CD4-positive, alpha-beta memory T cell (primary cell): ENCODE results near the gene TEP1. TPM values are rescaled to one million over a fixed set of nuclear protein-coding genes. Genes with fewer than 3 reads are reported as not detected.
A peak's percentile ranks its signal among the peaks of the same experiment; 100 is the strongest.

Experiments used
- CTCF ChIA-PET: fragments of 350-600 bp; sonication (Branson Sonifier 250); formaldehyde crosslinking; loops from one replicate; lab custom pipeline; 2021; ENCODE audit warnings: inconsistent platforms; ENCODE audit not compliant: partially characterized antibody; lab: Charles Lee
- POLR2A ChIA-PET: fragments of 350-600 bp; sonication (Branson Sonifier 250); formaldehyde crosslinking; loops from one replicate; lab custom pipeline; 2021; ENCODE audit not compliant: partially characterized antibody; lab: Charles Lee
- DNase-seq, 5 donors: peaks; one replicate each; pipeline versions ENCODE4 v3.0.0 to v3.0.0-alpha.2; 2020 to 2022; ENCODE audit warnings: mixed read lengths in 1 of 5
- H3K27ac ChIP-seq: one replicate; pipeline ENCODE4 v1.7.0; 2013; ENCODE audit warnings: low read depth, low read length
- H3K27me3 ChIP-seq: 2 replicates; pipeline ENCODE4 v1.7.0; 2013; ENCODE audit warnings: mild to moderate bottlenecking, low read length, moderate library complexity; ENCODE audit not compliant: insufficient read depth
- H3K36me3 ChIP-seq: 2 replicates; pipeline ENCODE4 v1.7.0; 2013; ENCODE audit warnings: mild to moderate bottlenecking, low read length, moderate library complexity; ENCODE audit not compliant: insufficient read depth
- H3K4me1 ChIP-seq: 2 replicates; pipeline ENCODE4 v1.7.0; 2013; ENCODE audit warnings: mild to moderate bottlenecking, low read length, moderate library complexity; ENCODE audit not compliant: insufficient read depth
- H3K4me3 ChIP-seq, 2 donors: one replicate each; pipeline ENCODE4 v1.7.0; 2013; ENCODE audit warnings: low read length in 2 of 2, mild to moderate bottlenecking in 1 of 2
- H3K9me3 ChIP-seq, 2 donors: one replicate each; pipeline ENCODE4 v1.7.0; 2013; ENCODE audit warnings: low read length in 2 of 2, control low read depth in 1 of 2; ENCODE audit not compliant: control insufficient read depth in 1 of 2
- H3K27ac Mint-ChIP-seq, 7 donors: one replicate each; pipeline ENCODE4 v1.8.0; 2020 to 2021; ENCODE audit warnings: mixed read lengths in 7 of 7, mild to moderate bottlenecking in 6 of 7, inconsistent platforms in 3 of 7, moderate library complexity in 3 of 7
- H3K27me3 Mint-ChIP-seq, 2 donors: one replicate each; pipeline ENCODE4 v1.8.0; 2020 to 2021; ENCODE audit warnings: mixed read lengths in 2 of 2
- H3K36me3 Mint-ChIP-seq, 2 donors: one replicate each; pipeline ENCODE4 v1.8.0; 2020 to 2021; ENCODE audit warnings: mixed read lengths in 2 of 2, inconsistent platforms in 1 of 2, mild to moderate bottlenecking in 1 of 2
- H3K4me1 Mint-ChIP-seq, 4 donors: one replicate each; pipeline ENCODE4 v1.8.0; 2020 to 2021; ENCODE audit warnings: mixed read lengths in 4 of 4, mild to moderate bottlenecking in 1 of 4
- H3K4me3 Mint-ChIP-seq, 8 donors: one replicate each; pipeline ENCODE4 v1.8.0; 2020 to 2021; ENCODE audit warnings: mixed read lengths in 8 of 8, mild to moderate bottlenecking in 7 of 8, moderate library complexity in 6 of 8, inconsistent platforms in 3 of 8
- H3K9me3 Mint-ChIP-seq, 8 donors: one replicate each; pipeline ENCODE4 v1.8.0; 2020 to 2021; ENCODE audit warnings: mixed read lengths in 8 of 8, mild to moderate bottlenecking in 5 of 8, inconsistent platforms in 3 of 8, moderate library complexity in 1 of 8
- intact Hi-C: fragments of 100-400 bp; cut with micrococcal nuclease; formaldehyde crosslinking; loops from one replicate; pipeline ENCODE4 v1.15.1; 2023
- polyA plus RNA-seq, 2 donors: library from polyadenylated mRNA; unstranded; fragments of 300-500 nt; fragmentation: Illumina TruSeq; gene quantifications; one replicate each; pipeline ENCODE4 v1.2.3, GENCODE V29; 2021
- total RNA-seq, 2 experiments: library from RNA; stranded (reverse); gene quantifications; one replicate each; pipeline ENCODE4 v1.2.3, GENCODE V29; 2021

TEP1 gene
- total and polyA plus RNA-seq, 4 experiments from 2014 or later: 6.8 to 67.3 (median 66.7) TPM; not detected in 1

DNA sequence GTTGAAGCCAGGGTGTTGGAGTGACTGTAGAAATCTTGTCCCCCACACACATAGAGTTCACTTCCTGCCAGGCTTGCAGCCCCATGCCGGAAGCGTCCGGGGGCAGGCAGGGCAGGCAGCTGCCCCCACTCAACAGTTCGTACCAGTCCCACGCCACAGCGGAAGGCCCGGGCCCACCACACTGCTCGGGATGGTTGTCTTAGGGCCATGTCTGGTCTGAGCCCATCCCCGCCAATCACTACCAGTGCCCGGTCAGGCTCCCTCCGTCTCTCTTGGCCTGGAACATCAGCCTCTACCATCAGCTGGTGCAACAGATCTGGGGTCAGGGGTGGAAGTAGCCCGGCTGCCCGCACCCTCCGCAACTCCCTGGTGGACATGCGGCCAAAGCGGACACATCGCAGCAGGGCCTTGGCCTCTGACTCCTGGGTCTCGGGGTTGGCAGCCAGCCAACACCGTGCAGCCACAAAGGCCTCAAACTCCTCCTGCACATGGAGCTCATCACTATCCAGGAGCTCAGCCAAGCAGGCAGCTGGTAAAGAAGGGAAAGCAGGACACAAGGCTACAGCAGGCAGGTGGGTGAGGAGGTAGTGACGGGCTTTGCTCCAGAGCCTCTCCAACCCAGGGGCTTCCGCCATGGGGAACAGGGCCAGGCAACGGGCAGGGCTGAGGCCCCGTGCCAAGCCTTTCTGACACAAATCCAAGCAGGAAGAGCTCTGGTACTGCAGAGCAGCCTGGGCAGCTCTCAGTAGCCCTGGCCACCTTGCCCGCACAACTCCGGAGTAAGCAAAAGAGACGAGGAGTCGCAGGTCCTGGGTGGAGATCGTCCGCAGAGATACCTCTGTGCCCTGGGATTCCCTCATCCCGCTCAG is 16.7 kb upstream of the TEP1 start:
- no peak overlapping the region for H3K27ac Mint-ChIP-seq
- no peaks in the 10 kb centered on the region for H3K36me3 Mint-ChIP-seq
- ChIA-PET CTCF (no interaction called here), POLR2A (no interaction called here)
- intact Hi-C loops: no loop called here
- H3K27me3 Mint-ChIP-seq: no peaks in the 10 kb centered on the region
- Histone ChIP-seq H3K27ac (no peak overlapping the region), H3K9me3 (no peaks in the 10 kb centered on the region), H3K4me3 (no peak overlapping the region), H3K27me3 (no peaks in the 10 kb centered on the region), H3K4me1 (peaks cover 5% of the 10 kb centered on the region), H3K36me3 (no peaks in the 10 kb centered on the region)
- no peaks in the 10 kb centered on the region for H3K9me3 Mint-ChIP-seq
- H3K4me1 Mint-ChIP-seq: peaks cover 10 to 16% (median 13%) of the 10 kb centered on the region in 4 donors
- no peak for DNase-seq
- H3K4me3 Mint-ChIP-seq: no peak overlapping the region

DNA sequence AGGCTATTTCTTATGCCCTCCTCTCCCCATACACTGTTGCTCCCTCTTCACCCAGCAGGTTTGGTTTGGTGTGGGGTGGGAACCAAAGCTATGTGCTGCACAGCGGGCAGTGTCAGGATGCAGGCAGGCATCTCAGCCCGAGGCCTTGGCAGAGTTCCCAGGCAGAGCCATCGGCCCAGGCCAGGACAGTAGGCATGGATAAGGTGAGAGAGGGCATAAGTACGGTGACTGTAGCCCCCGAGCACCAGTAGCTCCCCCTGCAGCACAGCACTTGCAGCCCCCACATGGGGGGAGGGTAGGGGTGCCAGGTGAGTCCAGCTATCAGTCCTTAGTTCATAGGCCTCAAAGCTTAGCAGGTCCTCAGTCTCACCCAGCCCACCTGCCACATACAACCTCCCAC is 15.5 kb upstream of the TEP1 start:
- H3K9me3 Mint-ChIP-seq: no peaks in the 10 kb centered on the region
- ChIA-PET CTCF (interaction anchor here (1.8 kb wide), 1 partner anchor 13 kb away, joined by 5 read pairs; no protein-coding TSS in a partner anchor), POLR2A (no interaction called here)
- H3K27me3 ChIP-seq: no peaks in the 10 kb centered on the region
- no peak overlapping the region for H3K4me3 ChIP-seq
- no peaks in the 10 kb centered on the region for H3K36me3 ChIP-seq
- no peak overlapping the region for H3K27ac Mint-ChIP-seq
- no peak overlapping the region for H3K4me3 Mint-ChIP-seq
- H3K27ac ChIP-seq: no peak overlapping the region
- H3K4me1 Mint-ChIP-seq: peaks cover 10 to 16% (median 13%) of the 10 kb centered on the region in 4 donors
- DNase-seq: no peak
- H3K9me3 ChIP-seq: no peaks in the 10 kb centered on the region
- intact Hi-C loops: no loop called here
- H3K4me1 ChIP-seq: peaks cover 5% of the 10 kb centered on the region
- peaks cover 0 to 2% of the 10 kb centered on the region in 2 donors for H3K27me3 Mint-ChIP-seq
- no peaks in the 10 kb centered on the region for H3K36me3 Mint-ChIP-seq

DNA sequence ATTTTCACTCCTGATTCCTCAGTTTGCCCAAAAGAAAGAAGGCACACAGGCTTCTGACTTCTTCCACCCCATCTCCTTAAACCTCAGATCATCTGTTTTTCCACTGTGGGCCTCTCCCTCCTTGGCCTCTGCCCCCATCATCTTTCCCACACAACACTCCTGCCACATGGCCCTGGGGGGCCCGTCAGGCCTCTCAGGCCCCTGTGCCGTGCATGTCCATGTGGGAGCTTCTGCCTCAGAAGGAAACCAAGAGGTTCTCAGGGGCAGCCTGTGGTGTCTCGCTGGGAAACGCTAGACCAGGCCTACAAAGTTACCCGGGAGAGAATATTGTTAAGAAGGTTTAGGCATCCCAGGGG is 14.7 kb upstream of the TEP1 start:
- intact Hi-C loops: no loop called here
- Mint-ChIP-seq H3K36me3 (no peaks in the 10 kb centered on the region), H3K4me3 (no peak overlapping the region), H3K27me3 (peaks cover 1 to 2% of the 10 kb centered on the region in 2 donors), H3K4me1 (peaks cover 10 to 16% (median 13%) of the 10 kb centered on the region in 4 donors), H3K27ac (peak overlapping the region in 3 of 7 donors; percentile 38 to 69 (median 62)), H3K9me3 (no peaks in the 10 kb centered on the region)
- H3K9me3 ChIP-seq: no peaks in the 10 kb centered on the region
- H3K36me3 ChIP-seq: no peaks in the 10 kb centered on the region
- no peak overlapping the region for H3K4me3 ChIP-seq
- no peak overlapping the region for H3K27ac ChIP-seq
- ChIA-PET CTCF (interaction anchor here (1.8 kb wide), 1 partner anchor 12 kb away, joined by 5 read pairs; no protein-coding TSS in a partner anchor), POLR2A (no interaction called here)
- H3K4me1 ChIP-seq: peaks cover 5% of the 10 kb centered on the region
- DNase-seq: no peak
- H3K27me3 ChIP-seq: no peaks in the 10 kb centered on the region

DNA sequence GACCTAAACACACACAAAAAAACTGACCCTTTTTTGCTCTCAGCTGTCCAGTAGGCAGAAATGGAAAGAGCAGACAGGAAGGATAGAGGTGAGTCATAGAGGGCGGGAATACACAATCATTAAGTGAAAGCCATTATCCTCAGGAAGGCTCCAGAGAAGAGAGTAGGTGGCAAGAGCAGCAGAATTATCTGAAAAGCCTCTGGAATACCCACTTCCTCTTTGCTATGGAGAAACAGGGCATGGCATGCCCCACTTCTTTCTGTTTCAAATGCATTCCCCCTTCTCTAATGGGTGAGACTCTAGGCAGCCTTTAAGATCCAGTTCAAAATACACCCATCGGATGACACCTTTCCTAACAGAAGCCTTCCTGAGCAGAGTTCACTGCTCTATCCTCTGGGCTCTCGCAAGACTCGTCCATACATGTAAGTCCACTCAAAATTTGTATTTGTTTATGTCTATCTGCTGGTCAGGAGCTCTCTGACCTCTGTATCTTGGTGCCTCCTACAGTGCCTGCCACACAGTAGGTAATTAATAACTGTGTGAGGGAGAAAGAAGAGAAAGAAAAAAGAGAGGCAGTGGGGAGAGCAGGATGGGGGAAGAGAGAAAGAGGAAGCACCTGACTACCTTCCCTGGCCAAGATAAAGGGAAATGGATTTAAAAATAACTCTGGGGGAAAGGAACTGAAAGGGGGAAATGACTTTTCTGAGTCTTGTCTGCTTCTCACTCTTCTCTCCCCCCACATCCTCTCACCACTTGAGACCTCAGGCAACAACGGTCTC is 14.1 kb upstream of the TEP1 start:
- H3K4me1 Mint-ChIP-seq: peaks cover 10 to 16% (median 13%) of the 10 kb centered on the region in 4 donors
- intact Hi-C loops: no loop called here
- H3K27me3 Mint-ChIP-seq: peaks cover 1 to 2% of the 10 kb centered on the region in 2 donors
- H3K27ac Mint-ChIP-seq: peak overlapping the region in 5 of 7 donors; percentile 13 to 92 (median 55)
- Histone ChIP-seq H3K27ac (no peak overlapping the region), H3K9me3 (no peaks in the 10 kb centered on the region), H3K36me3 (no peaks in the 10 kb centered on the region), H3K4me3 (no peak overlapping the region), H3K27me3 (no peaks in the 10 kb centered on the region), H3K4me1 (peaks cover 5% of the 10 kb centered on the region)
- H3K4me3 Mint-ChIP-seq: peak overlapping the region in 1 of 8 donors; percentile 6
- no peaks in the 10 kb centered on the region for H3K36me3 Mint-ChIP-seq
- POLR2A ChIA-PET: no interaction called here
- DNase-seq: no peak
- CTCF ChIA-PET: interaction anchor here (1.8 kb wide), 1 partner anchor 12 kb away, joined by 5 read pairs; no protein-coding TSS in a partner anchor
- no peaks in the 10 kb centered on the region for H3K9me3 Mint-ChIP-seq

DNA sequence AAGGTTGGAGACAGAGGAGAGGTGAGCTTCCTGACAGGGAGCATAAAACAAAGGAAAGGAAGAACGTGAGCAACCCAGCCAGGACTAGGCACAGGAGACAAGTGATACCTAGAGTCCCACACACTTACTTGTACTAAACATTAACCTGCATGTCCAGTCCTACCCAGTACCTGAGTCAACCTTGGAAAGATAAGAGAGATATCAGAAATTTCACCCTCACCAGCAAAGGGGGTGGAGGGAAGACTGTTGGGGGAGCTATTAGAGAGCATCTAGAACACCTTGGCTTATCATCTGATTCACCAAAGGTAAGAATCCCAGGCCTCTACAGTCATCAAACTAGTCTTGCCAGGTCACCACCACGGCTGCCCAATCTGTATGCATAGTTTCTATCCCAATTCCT is 11.6 kb upstream of the TEP1 start:
- Histone ChIP-seq H3K36me3 (no peaks in the 10 kb centered on the region), H3K27me3 (no peaks in the 10 kb centered on the region), H3K27ac (no peak overlapping the region), H3K4me1 (peaks cover 5% of the 10 kb centered on the region), H3K4me3 (no peak overlapping the region), H3K9me3 (no peaks in the 10 kb centered on the region)
- ChIA-PET POLR2A (no interaction called here), CTCF (interaction anchor here (1.5 to 3.8 kb wide), 2 partner anchors 10 to 184 kb away, joined by 5 to 34 read pairs; partner anchors contain the start of gene TEP1)
- H3K27ac Mint-ChIP-seq: no peak overlapping the region
- H3K4me3 Mint-ChIP-seq: no peak overlapping the region
- intact Hi-C loops: no loop called here
- no peak for DNase-seq
- no peaks in the 10 kb centered on the region for H3K9me3 Mint-ChIP-seq
- no peaks in the 10 kb centered on the region for H3K36me3 Mint-ChIP-seq
- peaks cover 10 to 16% (median 13%) of the 10 kb centered on the region in 4 donors for H3K4me1 Mint-ChIP-seq
- H3K27me3 Mint-ChIP-seq: peaks cover 1 to 2% of the 10 kb centered on the region in 2 donors

DNA sequence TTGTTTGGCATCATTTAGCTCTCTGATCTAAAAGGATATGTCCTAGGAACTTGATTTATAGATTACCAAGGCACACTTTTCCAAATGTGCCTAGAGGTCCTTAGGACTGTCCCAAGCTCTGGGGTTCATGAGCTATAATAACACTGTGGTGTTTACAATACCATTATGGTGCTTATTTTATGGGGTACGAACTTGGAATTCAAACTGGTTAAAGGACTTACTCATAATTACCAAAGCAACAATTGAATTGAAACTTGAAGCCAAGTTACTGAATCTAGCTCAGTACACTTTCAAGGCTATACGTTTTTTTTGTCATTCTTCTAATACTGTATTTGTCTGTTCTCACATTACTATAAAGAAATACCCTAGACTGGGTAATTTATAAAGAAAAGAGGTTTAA is 9.6 kb upstream of the TEP1 start:
- no peak for DNase-seq
- Histone ChIP-seq H3K36me3 (no peaks in the 10 kb centered on the region), H3K27me3 (no peaks in the 10 kb centered on the region), H3K9me3 (no peaks in the 10 kb centered on the region), H3K4me3 (no peak overlapping the region), H3K4me1 (peaks cover 5% of the 10 kb centered on the region), H3K27ac (no peak overlapping the region)
- intact Hi-C loops: no loop called here
- Mint-ChIP-seq H3K4me3 (no peak overlapping the region), H3K27me3 (peaks cover 1 to 2% of the 10 kb centered on the region in 2 donors), H3K4me1 (peaks cover 5 to 8% (median 7%) of the 10 kb centered on the region in 4 donors), H3K9me3 (no peaks in the 10 kb centered on the region), H3K27ac (peak overlapping the region in 1 of 7 donors; percentile 51), H3K36me3 (no peaks in the 10 kb centered on the region)
- ChIA-PET POLR2A (interaction anchor here (0.6 kb wide), 1 partner anchor 47 kb away, joined by 3 read pairs; the partner anchor contains the start of gene PNP), CTCF (interaction anchor here (1.3 to 3.8 kb wide), 5 partner anchors 8 to 187 kb away, joined by 3 to 34 read pairs (median 5); partner anchors contain the start of gene TEP1)
